Right lobe of liver (tissue), 4 donors: Measurements from ENCODE around the gene RNF214.

Experiments used
- POLR2A ChIP-seq: fragments of 450-650 bp; IDR thresholded peaks from one replicate; pipeline ENCODE4 v1.6.1; 2017; ENCODE audit warnings: antibody characterized with exemption, mild to moderate bottlenecking
- TF ChIP-seq, protein P1 (sequence below), 4 donors: fragments of 200-600 bp in 3 of 4; fragments of 450-650 bp in 1 of 4; IDR thresholded peaks; one replicate each; pipeline versions ENCODE4 v1.5.1 to v1.8.0; 2016 to 2022; ENCODE audit warnings: antibody characterized with exemption in 4 of 4, mild to moderate bottlenecking in 2 of 4
- donor health status: DM: no; HTN: no; CAD: no.
- donor health status: DM: no; HTN: no; CAD: no.
- donor health status: DM: no; HTN: yes; CAD: no.

DNA sequence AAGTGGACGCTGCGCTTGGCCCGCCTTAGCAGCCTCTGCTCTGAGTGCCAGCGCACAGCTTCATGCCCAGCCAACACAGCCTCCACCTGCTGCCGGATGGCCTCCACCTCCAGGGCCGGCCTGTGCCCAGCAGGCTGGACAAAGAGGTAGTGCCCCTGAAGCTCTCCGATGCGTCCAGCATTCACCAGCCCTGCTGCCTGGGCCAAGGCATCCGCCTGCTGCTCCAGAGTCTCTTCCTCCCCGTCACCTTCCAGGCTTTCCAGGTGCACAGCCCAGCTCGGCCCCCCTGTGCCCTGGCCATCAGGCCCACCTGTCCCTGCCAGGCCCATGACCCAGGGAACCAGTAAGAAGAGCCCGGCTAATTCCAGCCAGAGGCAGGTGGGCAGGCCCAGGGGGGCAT lies 3.1 kb upstream of the RNF214 start:
- TF ChIP-seq, protein P1, sequence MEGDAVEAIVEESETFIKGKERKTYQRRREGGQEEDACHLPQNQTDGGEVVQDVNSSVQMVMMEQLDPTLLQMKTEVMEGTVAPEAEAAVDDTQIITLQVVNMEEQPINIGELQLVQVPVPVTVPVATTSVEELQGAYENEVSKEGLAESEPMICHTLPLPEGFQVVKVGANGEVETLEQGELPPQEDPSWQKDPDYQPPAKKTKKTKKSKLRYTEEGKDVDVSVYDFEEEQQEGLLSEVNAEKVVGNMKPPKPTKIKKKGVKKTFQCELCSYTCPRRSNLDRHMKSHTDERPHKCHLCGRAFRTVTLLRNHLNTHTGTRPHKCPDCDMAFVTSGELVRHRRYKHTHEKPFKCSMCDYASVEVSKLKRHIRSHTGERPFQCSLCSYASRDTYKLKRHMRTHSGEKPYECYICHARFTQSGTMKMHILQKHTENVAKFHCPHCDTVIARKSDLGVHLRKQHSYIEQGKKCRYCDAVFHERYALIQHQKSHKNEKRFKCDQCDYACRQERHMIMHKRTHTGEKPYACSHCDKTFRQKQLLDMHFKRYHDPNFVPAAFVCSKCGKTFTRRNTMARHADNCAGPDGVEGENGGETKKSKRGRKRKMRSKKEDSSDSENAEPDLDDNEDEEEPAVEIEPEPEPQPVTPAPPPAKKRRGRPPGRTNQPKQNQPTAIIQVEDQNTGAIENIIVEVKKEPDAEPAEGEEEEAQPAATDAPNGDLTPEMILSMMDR (IDR thresholded peaks at IDR 0.05): no peak
- no peak for TF ChIP-seq POLR2A
